CD14-positive monocyte (primary cell): ENCODE data around the gene GPRC5A. TPM values are rescaled to one million over a fixed set of nuclear protein-coding genes. Genes with fewer than 3 reads are reported as not detected.
A peak's percentile ranks its signal among the peaks of the same experiment; 100 is the strongest.

Source experiments
- DNase-seq, 3 donors: peaks; one replicate each; pipeline ENCODE4 v3.0.0-alpha.2; 2011 to 2022
- H2AFZ ChIP-seq: 2 replicates; pipeline ENCODE4 v1.6.0; 2012; ENCODE audit warnings: mild to moderate bottlenecking, low read depth, low read length, inconsistent platforms; ENCODE audit not compliant: insufficient read depth, poor library complexity, severe bottlenecking
- H3K27ac ChIP-seq, 2 donors: 1 replicate in 1 of 2; 2 replicates in 1 of 2; pipeline ENCODE4 v1.5.1; 2012 to 2013; ENCODE audit warnings: low read length in 2 of 2, control low read depth in 1 of 2, inconsistent platforms in 1 of 2, low read depth in 1 of 2, mild to moderate bottlenecking in 1 of 2
- H3K27me3 ChIP-seq, 2 donors: one replicate each; pipeline versions ENCODE4 v1.6.0 to v1.6.1; 2011 to 2013; ENCODE audit warnings: low read length in 2 of 2; ENCODE audit not compliant: control insufficient read depth in 2 of 2, insufficient read depth in 2 of 2
- H3K36me3 ChIP-seq, 2 donors: replicated peaks in 1 of 2; 1 replicate in 1 of 2; 2 replicates in 1 of 2; pipeline versions ENCODE4 v1.5.1 to v1.6.1; 2012 to 2013; ENCODE audit warnings: low read length in 2 of 2, control low read depth in 1 of 2, inconsistent platforms in 1 of 2, mild to moderate bottlenecking in 1 of 2; ENCODE audit not compliant: insufficient read depth in 2 of 2, control insufficient read depth in 1 of 2
- H3K4me1 ChIP-seq, 2 donors: 1 replicate in 1 of 2; 2 replicates in 1 of 2; pipeline versions ENCODE4 v1.5.1 to v1.6.1; 2012 to 2013; ENCODE audit warnings: low read length in 2 of 2, control low read depth in 1 of 2, inconsistent platforms in 1 of 2, mild to moderate bottlenecking in 1 of 2, moderate library complexity in 1 of 2; ENCODE audit not compliant: insufficient read depth in 2 of 2, control insufficient read depth in 1 of 2
- H3K4me2 ChIP-seq: replicated peaks from 2 replicates; pipeline ENCODE3; 2012; ENCODE audit warnings: low read length, moderate library complexity, mild to moderate bottlenecking; ENCODE audit not compliant: poor library complexity, severe bottlenecking; ENCODE audit errors: extremely low read depth
- H3K4me3 ChIP-seq, 3 experiments: fragments of 200-600 bp in 1 of 3; sonication (generic) in 1 of 3; replicated peaks in 1 of 3; 1 replicate in 2 of 3; 2 replicates in 1 of 3; pipeline ENCODE4 v1.5.1; 2011 to 2013; ENCODE audit warnings: low read length in 3 of 3, mild to moderate bottlenecking in 3 of 3, control low read depth in 2 of 3, low read depth in 2 of 3, inconsistent platforms in 1 of 3, moderate library complexity in 1 of 3
- H3K79me2 ChIP-seq: 2 replicates; pipeline ENCODE4 v1.6.0; 2012; ENCODE audit warnings: mild to moderate bottlenecking, control low read depth, inconsistent platforms, low read length, moderate library complexity; ENCODE audit not compliant: insufficient read depth
- H3K9ac ChIP-seq: 2 replicates; pipeline ENCODE4 v1.6.0; 2017; ENCODE audit warnings: low read length, mild to moderate bottlenecking; ENCODE audit not compliant: insufficient read depth, poor library complexity, severe bottlenecking
- H3K9me3 ChIP-seq, 2 donors: replicated peaks in 1 of 2; 1 replicate in 1 of 2; 2 replicates in 1 of 2; pipeline versions ENCODE4 v1.5.1 to v1.6.1; 2012 to 2013; ENCODE audit warnings: low read length in 2 of 2, control low read depth in 1 of 2; ENCODE audit not compliant: control insufficient read depth in 1 of 2, insufficient read depth in 1 of 2
- H4K20me1 ChIP-seq: 2 replicates; pipeline ENCODE4 v1.6.0; 2012; ENCODE audit warnings: mild to moderate bottlenecking, low read length, control low read depth, moderate library complexity; ENCODE audit not compliant: insufficient read depth
- H3K27ac Mint-ChIP-seq, 7 donors: one replicate each; pipeline ENCODE4 v1.8.0; 2020; ENCODE audit warnings: mild to moderate bottlenecking in 7 of 7, mixed read lengths in 7 of 7, moderate library complexity in 6 of 7, inconsistent platforms in 2 of 7
- H3K27me3 Mint-ChIP-seq, 3 donors: one replicate each; pipeline ENCODE4 v1.8.0; 2021 to 2022; ENCODE audit warnings: low read depth in 3 of 3, mild to moderate bottlenecking in 3 of 3, mixed read lengths in 3 of 3, moderate library complexity in 3 of 3, inconsistent platforms in 1 of 3
- H3K36me3 Mint-ChIP-seq, 2 donors: one replicate each; pipeline ENCODE4 v1.8.0; 2020; ENCODE audit warnings: mixed read lengths in 2 of 2, inconsistent platforms in 1 of 2, mild to moderate bottlenecking in 1 of 2
- H3K4me1 Mint-ChIP-seq: one replicate; pipeline ENCODE4 v1.8.0; 2020; ENCODE audit warnings: mild to moderate bottlenecking, mixed read lengths
- H3K4me3 Mint-ChIP-seq, 2 donors: one replicate each; pipeline ENCODE4 v1.8.0; 2020; ENCODE audit warnings: mild to moderate bottlenecking in 2 of 2, mixed read lengths in 2 of 2, moderate library complexity in 1 of 2
- H3K9me3 Mint-ChIP-seq, 7 donors: one replicate each; pipeline ENCODE4 v1.8.0; 2020 to 2022; ENCODE audit warnings: mixed read lengths in 7 of 7, mild to moderate bottlenecking in 6 of 7, moderate library complexity in 6 of 7, inconsistent platforms in 2 of 7
- CTCF ChIP-seq: fragments of 200-600 bp; IDR thresholded peaks from one replicate; pipeline ENCODE4 v1.8.0; 2022; ENCODE audit warnings: antibody characterized with exemption, mild to moderate bottlenecking
- WGBS: methylation state at CpG from one replicate; pipeline ENCODE4 v1.1.5; 2013; ENCODE audit warnings: missing lambda C conversion rate; ENCODE audit not compliant: insufficient coverage; 5-methylcytosine and 5-hydroxymethylcytosine counted together
- intact Hi-C, 2 donors: fragments of 100-400 bp; cut with micrococcal nuclease; formaldehyde crosslinking; loops; one replicate each; pipeline versions ENCODE4 v1.15.0 to v1.15.1; 2023
- polyA plus RNA-seq, 3 donors: library from polyadenylated mRNA; depleted of rRNA in 1 of 3; unstranded in 2 of 3; stranded (reverse) in 1 of 3; fragments of 300-500 nt in 2 of 3; fragments of >200 nt in 1 of 3; fragmentation: Illumina TruSeq in 2 of 3; gene quantifications; 1 replicate in 2 of 3; 2 replicates in 1 of 3; pipeline ENCODE4 v1.2.3, GENCODE V29; 2012 to 2021

The GPRC5A gene
- polyA plus RNA-seq, 3 donors: 0.43 TPM; not detected in 2

GRCh38 chr12:12872139-12872933 is 19.0 kb upstream of the GPRC5A start:
- Histone ChIP-seq H3K36me3 (no peaks in the 10 kb centered on the region), H2AFZ (no peak overlapping the region), H3K27ac (no peak overlapping the region), H3K27me3 (no peaks in the 10 kb centered on the region), H3K9ac (no peak overlapping the region), H3K4me1 (peaks cover 0 to 6% of the 10 kb centered on the region in 2 donors), H3K4me3 (no peak overlapping the region), H3K4me2 (no peak overlapping the region), H3K9me3 (no peaks in the 10 kb centered on the region), H3K79me2 (no peaks in the 10 kb centered on the region), H4K20me1 (no peaks in the 10 kb centered on the region)
- H3K36me3 Mint-ChIP-seq: no peaks in the 10 kb centered on the region
- H3K9me3 Mint-ChIP-seq: no peaks in the 10 kb centered on the region
- intact Hi-C loops: no loop called here
- no peak overlapping the region for H3K4me3 Mint-ChIP-seq
- H3K27me3 Mint-ChIP-seq: peaks cover 0 to 3% (median 1%) of the 10 kb centered on the region in 3 donors
- H3K27ac Mint-ChIP-seq: peak overlapping the region in 2 of 7 donors; percentile 28 to 55
- no peak for TF ChIP-seq CTCF
- H3K4me1 Mint-ChIP-seq: peaks cover 11% of the 10 kb centered on the region
- WGBS: 98% methylated on average over 5 of the region's 10 CpGs
- no peak for DNase-seq

GRCh38 chr12:12872934-12873275 is 18.5 kb upstream of the GPRC5A start:
- Histone ChIP-seq H3K4me3 (no peak overlapping the region), H3K9ac (no peak overlapping the region), H3K9me3 (no peaks in the 10 kb centered on the region), H3K79me2 (no peaks in the 10 kb centered on the region), H3K36me3 (no peaks in the 10 kb centered on the region), H3K27me3 (no peaks in the 10 kb centered on the region), H2AFZ (no peak overlapping the region), H3K27ac (no peak overlapping the region), H4K20me1 (no peaks in the 10 kb centered on the region), H3K4me1 (peaks cover 0 to 6% of the 10 kb centered on the region in 2 donors), H3K4me2 (no peak overlapping the region)
- no peak overlapping the region for H3K4me3 Mint-ChIP-seq
- WGBS: no CpG with 5 or more reads among the region's 2 CpGs
- no peak for TF ChIP-seq CTCF
- DNase-seq: no peak
- peak overlapping the region in 1 of 7 donors; percentile 4 for H3K27ac Mint-ChIP-seq
- peaks cover 11% of the 10 kb centered on the region for H3K4me1 Mint-ChIP-seq
- peaks cover 0 to 3% (median 1%) of the 10 kb centered on the region in 3 donors for H3K27me3 Mint-ChIP-seq
- intact Hi-C loops: no loop called here
- H3K36me3 Mint-ChIP-seq: no peaks in the 10 kb centered on the region
- no peaks in the 10 kb centered on the region for H3K9me3 Mint-ChIP-seq
